ENCODE data around the gene AURKB.
"Not testable (repeated sequence)": the region's sequence is repeated elsewhere in the genome, so short reads cannot be mapped to it uniquely, and the experiment has no call there.

The AURKB gene

GRCh38 chr17:8223356-8224126 is 13.2 kb upstream of the AURKB start:
- Histone ChIP-seq H3K36me3 (peaks cover 20% of the 10 kb centered on the region), H3K27ac (peak overlapping the region; percentile 88), H3K9me3 (ENCODE audit: severe bottlenecking) (no peaks in the 10 kb centered on the region), H3K27me3 (ENCODE audit: insufficient read depth, low read depth, severe bottlenecking) (no peaks in the 10 kb centered on the region), H3K4me3 (ENCODE audit: low read depth, low read length) (peak overlapping the region; percentile 77)
- peak; percentile 56 for TF ChIP-seq CTCF (IDR thresholded peaks at IDR 0.05; ENCODE audit: low read depth, low read length)
- DNase-seq, result peak; percentile 79

GRCh38 chr17:8222630-8223355 is 12.4 kb upstream of the AURKB start:
- Histone ChIP-seq H3K36me3 (peaks cover 13% of the 10 kb centered on the region), H3K27ac (peak overlapping the region; percentile 88), H3K4me3 (ENCODE audit: low read depth, low read length) (peak overlapping the region; percentile 77), H3K9me3 (ENCODE audit: severe bottlenecking) (no peaks in the 10 kb centered on the region), H3K27me3 (ENCODE audit: insufficient read depth, low read depth, severe bottlenecking) (no peaks in the 10 kb centered on the region)
- DNase-seq, result peak; percentile 89
- no peak for TF ChIP-seq CTCF (IDR thresholded peaks at IDR 0.05; ENCODE audit: low read depth, low read length)

- Histone ChIP-seq H3K27ac (peak overlapping the region; percentile 88), H3K4me3 (ENCODE audit: low read depth, low read length) (peak overlapping the region; percentile 77), H3K27me3 (ENCODE audit: insufficient read depth, low read depth, severe bottlenecking) (no peaks in the 10 kb centered on the region), H3K36me3 (peaks cover 8% of the 10 kb centered on the region), H3K9me3 (ENCODE audit: severe bottlenecking) (no peaks in the 10 kb centered on the region)
- TF ChIP-seq CTCF (IDR thresholded peaks at IDR 0.05; ENCODE audit: low read depth, low read length), result no peak
- DNase-seq, result no peak
Observed at GRCh38 chr17:8222380-8222629, 11.9 kb upstream of the AURKB start.

- Histone ChIP-seq H3K36me3 (peaks cover 3% of the 10 kb centered on the region), H3K4me3 (ENCODE audit: low read depth, low read length) (peak overlapping the region; percentile 77), H3K27me3 (ENCODE audit: insufficient read depth, low read depth, severe bottlenecking) (no peaks in the 10 kb centered on the region), H3K9me3 (ENCODE audit: severe bottlenecking) (no peaks in the 10 kb centered on the region), H3K27ac (peak overlapping the region; percentile 88)
- no peak for TF ChIP-seq CTCF (IDR thresholded peaks at IDR 0.05; ENCODE audit: low read depth, low read length)
- DNase-seq, result peak; percentile 81
Observed at GRCh38 chr17:8221663-8222379, 11.4 kb upstream of the AURKB start.

GRCh38 chr17:8220783-8221662 is 10.6 kb upstream of the AURKB start:
- no peak for TF ChIP-seq CTCF (IDR thresholded peaks at IDR 0.05; ENCODE audit: low read depth, low read length)
- Histone ChIP-seq H3K36me3 (no peaks in the 10 kb centered on the region), H3K4me3 (ENCODE audit: low read depth, low read length) (peak overlapping the region; percentile 77), H3K27me3 (ENCODE audit: insufficient read depth, low read depth, severe bottlenecking) (no peaks in the 10 kb centered on the region), H3K27ac (peak overlapping the region; percentile 88), H3K9me3 (ENCODE audit: severe bottlenecking) (no peaks in the 10 kb centered on the region)
- DNase-seq, result peak; percentile 91

- H3K27me3 ChIP-seq (ENCODE audit: insufficient read depth, low read depth, severe bottlenecking); H3K9me3 ChIP-seq (ENCODE audit: severe bottlenecking); H3K27ac ChIP-seq; H3K4me3 ChIP-seq (ENCODE audit: low read depth, low read length); DNase-seq: not testable (repeated sequence)
- peaks cover 12% of the 10 kb centered on the region for H3K36me3 ChIP-seq
Observed at GRCh38 chr17:8214000-8214399, 3.6 kb upstream of the AURKB start.

Measured in WERI-Rb-1 (cell line).